A549 (cell line): ENCODE measurements around the gene PTPN5.
"Not testable (repeated sequence)": the region's sequence is repeated elsewhere in the genome, so short reads cannot be mapped to it uniquely, and the experiment has no call there.

Source experiments
- CHD2 ChIP-seq: fragments of 150-350 bp; IDR thresholded peaks from 2 replicates; pipeline ENCODE4 v1.6.1; 2014; ENCODE audit warnings: low read length; ENCODE audit not compliant: partially characterized antibody
- CTCF ChIP-seq: fragments of >200 bp; sonication (Bioruptor Twin); formaldehyde crosslinking; IDR thresholded peaks from 3 replicates; pipeline ENCODE4 v1.5.1; 2016
- EP300 ChIP-seq, 2 experiments: fragments of >200 bp; sonication (Bioruptor Twin); formaldehyde crosslinking; IDR thresholded peaks; 2 replicates in 1 of 2; 3 replicates in 1 of 2; pipeline ENCODE4 v1.6.1; 2016 to 2017
- FOSB ChIP-seq: fragments of 250-450 bp; sonication (Bioruptor Pico); IDR thresholded peaks from 2 replicates; pipeline ENCODE4 v1.5.0; 2020; ENCODE audit warnings: mild to moderate bottlenecking, moderate library complexity
- HDAC2 ChIP-seq: fragments of 200-600 bp; sonication (generic); IDR thresholded peaks from 2 replicates; pipeline ENCODE4 v1.6.1; 2016
- JUNB ChIP-seq: fragments of >200 bp; sonication (Bioruptor Twin); formaldehyde crosslinking; IDR thresholded peaks from 2 replicates; pipeline ENCODE4 v1.6.1; 2016
- NFE2L2 ChIP-seq: fragments of 150-350 bp; conservative IDR thresholded peaks from 2 replicates; pipeline ENCODE4 v1.6.1; 2014; ENCODE audit warnings: low read length
- NR3C1 ChIP-seq: fragments of >200 bp; sonication (Bioruptor Twin); formaldehyde crosslinking; IDR thresholded peaks from 3 replicates; pipeline ENCODE4 v1.6.1; 2017
- PHF8 ChIP-seq: fragments of 200-600 bp; sonication (generic); IDR thresholded peaks from 2 replicates; pipeline ENCODE4 v1.6.1; 2016; ENCODE audit warnings: low read depth, mild to moderate bottlenecking, antibody characterized with exemption, moderate library complexity, borderline replicate concordance
- POLR2A ChIP-seq: IDR thresholded peaks from 2 replicates; pipeline ENCODE4 v1.6.1; 2012; ENCODE audit warnings: mild to moderate bottlenecking, low read length
- REST ChIP-seq: fragments of 200-600 bp; sonication (generic); IDR thresholded peaks from 2 replicates; pipeline ENCODE4 v1.6.1; 2016; ENCODE audit warnings: antibody characterized with exemption, mild to moderate bottlenecking, moderate library complexity
- ZFP36 ChIP-seq: fragments of 450-650 bp; IDR thresholded peaks from 2 replicates; pipeline ENCODE4 v1.6.1; 2014; ENCODE audit warnings: borderline replicate concordance; ENCODE audit not compliant: partially characterized antibody

GRCh38 chr11:18691467-18692140, 100.0 kb downstream of the PTPN5 start:
- not testable (repeated sequence) for TF ChIP-seq PHF8; EP300 (IDR thresholded peaks at IDR 0.05); CHD2; CTCF; FOSB (CRISPR knock-in tag); HDAC2; NR3C1; POLR2A; ZFP36; JUNB; REST; NFE2L2
